Right kidney (tissue), 1 donor: ENCODE results near the gene ASB13.

ENCODE experiments used
- DNase-seq: peaks from one replicate; pipeline ENCODE4 v3.0.0-alpha.2; 2016

The ASB13 gene

DNA sequence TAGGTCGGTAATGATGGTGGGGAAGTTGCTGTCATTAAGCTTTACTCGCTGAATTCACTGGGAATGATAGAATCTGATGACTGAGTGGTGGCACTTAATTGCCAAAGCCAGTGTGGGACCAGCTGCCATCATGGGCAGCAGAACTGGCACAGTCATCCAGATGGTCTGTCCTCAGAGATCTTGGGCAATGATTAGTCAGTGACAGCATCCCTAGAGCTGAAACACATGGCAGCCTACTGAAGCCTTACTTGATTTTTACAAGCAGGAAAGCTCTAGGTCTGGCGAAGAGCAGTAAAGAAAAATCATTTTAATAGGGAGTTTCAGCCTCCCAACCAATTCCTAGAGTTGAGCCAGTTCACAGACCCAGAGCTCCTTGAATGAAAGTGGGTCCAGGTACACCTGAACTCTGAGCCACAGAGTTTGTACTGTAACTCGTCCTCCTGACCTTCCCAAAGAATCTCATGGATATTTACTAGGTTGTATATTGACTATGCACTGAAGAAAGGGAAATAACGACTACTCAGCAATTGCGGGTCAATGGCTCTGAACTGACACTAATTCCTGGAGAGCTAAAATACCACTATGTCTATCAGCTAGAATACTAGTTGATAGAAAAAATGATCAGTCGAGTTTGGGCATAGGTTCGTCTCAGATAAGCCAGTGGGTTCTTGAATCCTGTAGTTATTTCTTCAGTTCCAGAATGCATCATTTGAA lies 4.4 kb upstream of the ASB13 start:
- DNase-seq, result no peak

DNA sequence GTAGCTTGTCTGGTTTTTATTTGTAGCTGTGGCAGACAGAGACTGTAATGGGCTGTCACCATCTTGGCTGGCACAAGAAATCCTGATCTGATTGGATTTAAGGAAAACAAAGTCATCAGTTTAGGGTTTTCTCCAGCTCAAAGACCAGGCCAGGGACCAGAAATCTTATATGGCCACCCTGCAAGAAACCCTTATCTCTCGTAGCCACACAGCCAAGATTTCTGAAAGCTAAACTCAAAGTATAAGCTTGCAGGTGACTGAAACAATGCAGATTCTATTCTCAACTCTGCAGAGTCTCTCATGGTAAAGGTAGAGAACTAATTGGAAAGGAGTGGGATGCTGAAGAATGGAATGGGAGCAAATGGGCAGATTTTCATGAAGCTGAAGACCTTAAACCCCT lies 3.2 kb upstream of the ASB13 start:
- DNase-seq, result no peak

DNA sequence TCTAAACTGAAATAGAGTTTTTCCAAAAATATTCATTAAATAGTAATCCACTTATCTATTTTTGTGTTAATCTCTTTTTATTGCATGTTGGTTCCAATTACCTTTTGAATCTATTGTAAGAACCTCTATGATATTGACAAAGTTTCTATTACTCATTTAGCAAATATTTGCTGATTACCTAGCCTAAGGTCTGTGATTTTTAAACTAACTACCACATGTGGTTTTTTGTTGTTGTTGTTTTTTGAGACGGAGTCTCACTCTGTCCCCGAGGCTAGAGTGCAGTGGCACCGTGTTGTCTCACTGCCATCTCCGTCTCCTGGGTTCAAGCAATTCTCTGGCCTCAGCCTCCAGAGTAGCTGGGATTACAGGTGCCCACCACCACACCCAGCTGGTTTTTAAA lies 2.0 kb upstream of the ASB13 start:
- DNase-seq, result no peak

DNA sequence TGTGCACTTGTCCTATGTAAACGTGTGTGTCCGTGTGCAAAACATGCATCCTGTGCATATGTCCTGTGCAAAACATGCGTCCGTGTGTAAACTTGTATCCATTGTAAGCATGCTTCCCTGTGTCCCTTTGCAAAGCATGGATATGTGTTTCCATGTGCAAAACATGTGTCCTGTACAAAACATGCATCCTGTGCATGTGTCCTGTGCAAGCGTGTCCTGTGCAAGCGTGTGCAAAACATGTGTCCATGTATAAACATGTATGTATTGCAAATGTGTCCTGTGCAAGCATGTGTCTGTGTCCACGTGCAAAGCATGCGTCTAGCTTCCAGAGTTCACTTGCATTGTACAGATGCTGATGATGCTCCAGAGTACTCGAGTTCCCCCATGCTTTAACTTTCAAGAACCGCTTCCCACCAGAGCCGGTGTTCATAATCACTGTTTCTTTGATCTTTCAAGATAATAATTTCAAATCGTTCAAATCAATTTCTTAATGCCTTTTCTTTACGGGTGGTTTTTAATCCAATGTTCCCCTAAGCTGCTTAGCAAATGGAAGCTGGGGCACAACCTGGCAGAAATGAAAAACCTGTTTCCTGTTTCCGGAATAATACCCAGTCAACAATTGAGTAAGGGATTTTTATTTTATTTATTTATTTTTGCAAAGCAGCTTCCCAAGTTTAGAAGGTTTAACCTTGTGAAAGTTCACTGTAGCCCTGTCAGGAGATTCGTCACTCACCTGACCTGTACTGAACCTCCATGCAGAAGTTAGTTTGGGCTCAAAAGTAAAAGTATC lies 641 bp upstream of the ASB13 start:
- no peak for DNase-seq

DNA sequence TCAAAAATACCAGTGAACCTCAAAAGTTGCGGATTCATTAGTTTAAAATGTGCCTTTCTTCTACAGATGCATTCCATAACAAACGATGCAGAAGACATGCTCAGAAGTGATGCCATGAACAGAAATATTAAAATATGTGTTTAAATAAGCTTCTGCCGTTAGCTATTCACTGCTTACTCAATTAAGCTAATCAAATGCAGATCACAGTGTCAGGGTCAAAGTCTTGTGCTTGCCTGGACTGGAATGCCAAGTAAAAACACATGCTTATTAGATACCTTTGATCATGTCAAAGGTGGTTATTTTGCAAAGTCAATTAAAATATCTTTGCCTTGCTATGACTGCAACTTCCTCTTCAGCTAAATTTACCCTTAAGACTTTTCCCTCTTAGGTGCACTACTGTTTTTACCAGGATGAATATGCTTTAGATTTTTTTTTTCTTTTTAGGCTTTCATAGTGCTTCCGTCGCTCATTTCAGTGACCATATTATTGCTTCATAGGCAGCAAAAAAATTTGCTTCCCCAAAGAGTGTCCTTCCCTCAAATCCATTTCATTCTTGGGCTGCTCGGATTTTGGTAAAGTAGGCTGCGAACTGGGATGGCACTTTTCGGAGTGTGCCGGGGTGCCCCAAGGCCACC lies 905 bp downstream of the ASB13 start:
- DNase-seq, result no peak

DNA sequence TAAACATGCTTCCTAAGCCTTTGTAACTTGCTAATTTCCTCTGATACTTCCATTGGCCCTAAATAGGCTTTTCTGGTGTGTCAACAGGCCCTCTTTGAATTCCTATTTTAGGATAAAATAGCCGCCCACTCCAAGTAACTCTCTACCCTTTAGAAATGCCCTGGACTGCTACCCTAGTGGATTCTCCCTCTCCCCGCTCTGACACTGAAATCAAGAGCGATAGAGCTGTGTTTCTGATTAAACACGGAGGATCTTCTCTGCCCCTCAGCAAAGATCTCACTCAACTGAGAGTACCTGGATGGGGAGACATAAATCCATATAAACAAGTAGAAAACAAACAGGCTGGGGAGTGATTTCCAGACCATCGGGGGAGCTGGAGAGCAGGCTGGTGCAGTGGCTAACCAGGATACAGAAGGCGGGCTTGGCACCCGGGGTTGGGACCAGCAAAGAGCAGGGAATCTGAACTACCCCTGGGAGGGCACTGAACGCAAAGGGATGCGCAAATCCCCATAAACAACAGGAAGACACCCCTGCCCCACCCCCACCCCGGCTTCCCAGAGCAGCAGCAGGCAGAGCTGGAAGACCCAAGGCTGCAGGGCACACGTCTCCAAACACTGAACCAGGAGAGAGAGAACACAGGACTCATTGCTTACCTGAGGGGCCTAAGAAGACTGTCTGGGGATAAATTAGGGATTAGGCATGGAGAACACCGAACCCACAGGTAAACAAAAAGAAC lies 2.5 kb downstream of the ASB13 start:
- no peak for DNase-seq

DNA sequence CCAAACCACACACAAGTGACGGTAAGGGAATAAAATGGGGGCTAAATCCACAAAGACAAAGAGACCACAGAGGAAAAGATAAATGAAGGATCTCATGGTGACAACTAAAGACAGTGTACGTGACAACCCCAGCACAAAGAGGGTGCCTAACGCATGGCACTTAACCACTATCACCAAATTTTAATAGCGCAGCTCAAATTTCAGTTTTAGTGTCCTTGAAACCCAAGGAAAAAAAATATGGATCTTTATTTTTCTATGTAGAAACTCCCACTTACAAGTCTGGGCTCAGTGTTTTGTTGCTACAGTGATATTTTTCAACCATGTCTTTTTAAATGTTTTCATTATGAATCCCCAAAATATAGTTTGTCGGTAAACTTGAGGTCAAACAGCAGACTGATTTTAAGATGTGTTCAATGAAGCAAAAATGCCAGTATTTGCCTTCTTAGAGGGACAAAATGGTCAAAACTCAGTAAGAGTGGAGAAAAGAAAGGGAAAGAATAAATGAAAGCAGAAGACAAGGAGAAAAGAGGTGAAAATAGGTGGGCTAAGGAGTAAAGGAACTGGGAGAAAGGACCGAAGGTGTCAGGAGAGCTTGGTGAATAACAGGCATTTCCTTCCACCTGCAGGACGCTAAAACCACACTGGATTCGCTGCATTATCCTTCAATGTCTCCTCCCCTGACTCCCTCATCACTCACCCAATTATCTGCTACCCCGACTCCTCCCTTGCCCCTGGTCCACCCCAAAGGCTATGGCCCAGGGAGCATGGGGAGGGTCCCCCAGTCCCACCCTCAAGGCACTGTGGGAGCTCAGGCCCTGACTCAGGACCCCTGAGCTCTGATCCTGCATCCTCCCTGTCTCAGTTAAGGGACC lies 3.5 kb downstream of the ASB13 start:
- no peak for DNase-seq

DNA sequence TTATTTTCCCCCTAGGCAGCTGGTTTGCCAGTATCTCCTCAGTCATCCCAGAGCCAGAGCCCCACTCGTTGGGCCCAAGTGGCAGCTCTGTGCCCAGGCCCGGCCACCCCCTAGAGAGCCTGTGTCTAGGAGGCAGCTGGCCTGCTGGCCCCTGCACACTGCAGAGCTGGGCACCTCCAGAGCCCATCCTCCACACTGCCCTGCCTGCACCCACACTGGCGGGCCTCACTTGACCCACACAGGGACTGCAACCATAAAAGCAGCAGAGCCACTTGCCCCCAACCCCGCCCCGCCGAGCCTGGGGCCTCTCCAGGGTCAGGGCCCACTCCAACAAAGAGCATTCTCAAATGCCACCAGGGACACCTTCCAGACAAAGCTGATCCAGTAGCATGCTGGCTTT lies 5.4 kb downstream of the ASB13 start:
- no peak for DNase-seq

DNA sequence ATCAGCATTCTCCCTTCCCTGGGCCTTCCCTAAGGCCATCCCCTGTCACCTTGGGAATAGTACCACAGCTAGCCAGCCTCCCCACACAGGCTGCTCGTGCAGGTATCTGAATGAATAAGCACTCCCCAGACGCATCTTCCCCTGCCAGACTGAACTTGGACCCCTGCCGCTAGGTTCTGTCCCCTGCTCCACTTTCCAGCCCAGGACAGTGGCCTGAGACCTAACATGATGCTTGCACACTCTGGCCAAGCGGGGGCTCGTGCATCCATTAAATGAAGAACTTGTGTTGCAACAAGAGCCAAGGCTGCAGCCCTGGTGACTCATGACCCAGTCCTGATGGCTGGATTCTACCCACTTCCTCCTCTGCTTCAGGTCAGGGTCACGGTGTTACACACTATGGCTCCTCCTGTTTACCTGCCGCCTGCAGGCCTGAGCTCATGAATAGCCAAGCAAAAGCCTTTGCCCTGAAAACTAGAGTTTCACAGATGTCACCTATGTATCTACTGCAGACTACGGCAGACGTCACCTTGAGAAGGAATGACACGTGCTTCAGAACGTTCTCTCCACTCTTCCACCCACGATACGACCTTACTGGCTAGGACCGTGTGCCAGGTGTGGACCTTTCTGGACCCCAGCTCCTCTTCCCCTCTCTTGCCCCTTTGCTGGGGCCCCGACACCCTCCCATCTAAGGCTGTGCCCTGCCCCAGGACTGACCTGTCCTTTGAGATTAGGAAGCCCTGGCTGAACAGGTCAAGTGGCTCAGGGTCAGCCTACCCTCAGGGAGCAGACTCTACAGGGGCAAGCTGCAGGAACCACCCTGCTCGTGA lies 6.5 kb downstream of the ASB13 start:
- DNase-seq, result no peak

DNA sequence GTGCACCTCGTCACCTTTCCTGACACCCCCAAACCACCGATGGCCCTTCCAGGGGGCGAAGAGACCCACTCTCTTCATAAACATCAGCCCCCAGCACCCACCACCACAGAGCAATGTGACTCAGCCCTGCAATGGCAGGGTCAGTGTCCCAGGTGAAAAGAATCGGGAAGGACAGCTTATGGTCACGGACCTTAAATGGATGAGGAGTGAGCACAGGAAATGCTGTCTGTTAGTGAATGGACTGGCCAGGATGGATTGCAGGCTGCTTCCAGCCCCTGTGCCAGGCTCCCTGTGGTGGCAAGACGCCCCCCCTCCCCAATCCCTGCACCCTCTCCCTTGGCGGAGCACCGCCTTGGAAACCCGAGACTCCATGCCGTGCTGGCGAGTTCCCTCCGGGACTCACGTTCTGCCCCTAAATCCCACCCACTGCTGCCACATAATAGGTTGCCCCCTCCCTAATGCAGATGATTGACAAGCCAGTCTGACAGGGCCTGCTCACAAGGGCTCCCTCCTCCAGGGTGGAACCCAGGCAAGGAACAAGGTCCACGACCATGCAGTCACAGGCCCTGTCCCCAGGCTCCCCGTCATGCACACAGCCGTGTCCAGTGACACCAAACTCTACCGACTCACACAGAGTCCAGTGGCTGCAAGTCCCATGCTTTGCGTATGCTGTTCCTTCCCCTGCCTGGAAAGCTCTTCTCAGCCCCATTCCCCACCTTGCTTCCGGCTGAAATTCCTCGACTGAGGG lies 7.3 kb downstream of the ASB13 start:
- DNase-seq, result no peak

DNA sequence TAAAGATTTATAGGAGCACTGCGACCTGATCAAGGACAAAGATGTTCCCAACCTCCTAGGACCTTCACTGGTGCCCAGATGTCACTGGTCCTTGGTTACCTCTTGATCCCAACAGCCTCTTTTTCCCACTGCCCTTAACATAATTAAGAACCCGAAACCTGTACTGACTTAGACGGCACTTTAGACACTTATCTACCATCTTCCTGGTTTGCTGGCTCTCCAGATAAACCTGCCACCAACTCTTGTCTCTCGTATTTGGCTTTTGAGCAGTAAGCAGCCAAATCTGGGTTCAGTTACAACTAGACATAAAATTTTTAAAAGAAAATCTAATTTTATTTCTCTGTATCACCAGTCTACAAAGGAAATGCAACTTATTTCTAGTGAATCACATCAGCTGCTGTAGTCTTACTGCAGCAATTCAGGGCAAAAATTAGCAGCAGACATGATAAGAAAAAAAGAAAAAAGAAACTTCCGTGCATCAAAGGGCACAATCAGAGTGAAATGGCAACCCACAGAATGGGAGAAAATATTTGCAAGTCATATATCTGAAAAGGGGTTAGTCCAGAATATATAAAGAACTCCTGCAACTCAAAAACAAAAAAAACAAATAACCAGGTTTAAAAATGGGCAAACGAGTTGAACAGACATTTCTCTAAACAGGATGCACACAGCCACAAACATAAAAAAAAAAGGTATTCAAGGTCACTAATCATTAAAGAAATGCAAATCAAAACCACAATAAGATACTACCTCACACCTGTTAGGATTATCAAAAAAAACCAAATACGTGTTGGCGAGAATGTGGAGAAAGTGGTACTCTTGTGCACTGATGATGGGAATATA lies 9.4 kb downstream of the ASB13 start:
- DNase-seq, result no peak

DNA sequence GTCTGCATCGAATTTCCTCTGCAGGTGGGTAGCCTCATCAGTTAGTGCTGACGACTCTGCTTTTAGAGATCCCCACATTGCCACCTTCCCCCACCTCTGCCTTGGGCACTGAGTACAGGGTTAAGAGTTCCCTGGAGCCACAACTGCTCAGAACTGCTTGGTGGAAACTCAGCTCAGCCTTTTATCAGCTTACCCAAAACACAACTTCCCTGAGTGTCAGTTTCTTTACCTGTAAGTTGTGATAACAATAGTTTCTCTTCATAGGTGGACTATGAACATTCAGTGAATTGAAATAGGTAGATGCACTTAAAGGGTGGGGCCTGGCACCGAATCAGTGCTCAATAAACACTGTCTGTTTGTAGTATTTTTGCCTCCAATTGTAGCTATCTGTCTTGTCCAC lies 11.3 kb downstream of the ASB13 start:
- DNase-seq, result no peak

DNA sequence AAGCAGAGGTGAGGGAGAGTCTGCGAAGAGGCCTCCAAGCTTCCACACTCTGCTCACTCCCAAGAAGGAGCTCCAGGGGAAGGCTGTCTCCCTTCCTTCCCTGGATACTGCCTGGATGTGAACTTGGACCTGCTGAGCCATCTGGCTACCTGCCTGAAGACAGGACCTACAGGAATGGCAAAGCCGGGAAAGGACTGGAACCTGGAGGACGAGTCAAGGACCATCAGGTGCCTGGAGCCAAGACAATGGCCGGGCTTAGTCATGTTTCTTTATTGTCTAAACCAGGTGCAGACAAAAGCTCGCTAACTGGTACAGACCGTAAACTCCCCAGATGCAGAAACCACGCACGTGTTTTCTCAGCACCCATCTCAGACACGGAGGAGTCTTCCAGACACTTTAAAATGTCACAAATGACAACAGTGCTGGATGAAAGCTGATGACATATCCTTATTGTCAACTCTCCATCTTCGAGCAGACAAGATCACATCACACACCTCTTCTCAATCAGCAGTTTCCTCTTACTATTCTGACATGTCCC lies 12.1 kb downstream of the ASB13 start:
- DNase-seq, result no peak

DNA sequence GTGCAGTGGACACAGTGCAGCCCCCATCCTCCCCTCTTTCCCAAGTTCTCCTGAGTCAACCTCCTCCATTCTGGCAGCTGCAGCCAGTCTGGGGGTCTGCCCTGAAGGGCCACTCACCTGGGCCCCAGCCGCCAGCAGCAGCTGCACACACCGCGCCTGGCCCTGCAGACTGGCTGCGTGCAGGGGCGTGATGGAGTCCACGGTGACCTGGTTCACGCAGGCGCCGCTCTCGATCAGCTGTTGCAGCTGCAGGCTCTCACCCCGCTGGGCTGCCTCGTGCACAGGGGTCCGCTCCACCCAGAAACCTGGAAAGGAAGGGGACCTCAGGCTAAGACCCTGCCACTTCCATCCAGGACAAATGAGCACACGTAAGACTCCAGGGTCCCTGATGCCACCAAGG lies 13.6 kb downstream of the ASB13 start:
- DNase-seq, result no peak

DNA sequence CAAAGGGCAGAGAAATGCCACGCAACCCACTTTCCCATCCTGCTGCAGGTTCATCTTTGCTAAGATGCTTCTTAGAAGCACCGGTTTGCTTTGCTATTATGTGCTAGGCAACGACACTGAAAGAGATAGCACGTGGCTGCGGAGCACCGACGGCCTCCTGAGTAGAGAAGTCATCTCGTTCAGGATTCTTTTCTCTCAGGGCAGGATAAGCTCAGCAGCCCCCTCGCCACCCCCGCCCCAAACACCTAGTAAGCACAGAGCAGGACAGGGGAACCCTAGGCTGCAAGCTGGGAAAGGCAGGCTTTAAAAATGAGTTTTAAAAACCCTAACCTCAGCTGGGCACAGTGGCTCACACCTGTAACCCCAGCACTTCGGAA lies 15.0 kb downstream of the ASB13 start:
- no peak for DNase-seq

DNA sequence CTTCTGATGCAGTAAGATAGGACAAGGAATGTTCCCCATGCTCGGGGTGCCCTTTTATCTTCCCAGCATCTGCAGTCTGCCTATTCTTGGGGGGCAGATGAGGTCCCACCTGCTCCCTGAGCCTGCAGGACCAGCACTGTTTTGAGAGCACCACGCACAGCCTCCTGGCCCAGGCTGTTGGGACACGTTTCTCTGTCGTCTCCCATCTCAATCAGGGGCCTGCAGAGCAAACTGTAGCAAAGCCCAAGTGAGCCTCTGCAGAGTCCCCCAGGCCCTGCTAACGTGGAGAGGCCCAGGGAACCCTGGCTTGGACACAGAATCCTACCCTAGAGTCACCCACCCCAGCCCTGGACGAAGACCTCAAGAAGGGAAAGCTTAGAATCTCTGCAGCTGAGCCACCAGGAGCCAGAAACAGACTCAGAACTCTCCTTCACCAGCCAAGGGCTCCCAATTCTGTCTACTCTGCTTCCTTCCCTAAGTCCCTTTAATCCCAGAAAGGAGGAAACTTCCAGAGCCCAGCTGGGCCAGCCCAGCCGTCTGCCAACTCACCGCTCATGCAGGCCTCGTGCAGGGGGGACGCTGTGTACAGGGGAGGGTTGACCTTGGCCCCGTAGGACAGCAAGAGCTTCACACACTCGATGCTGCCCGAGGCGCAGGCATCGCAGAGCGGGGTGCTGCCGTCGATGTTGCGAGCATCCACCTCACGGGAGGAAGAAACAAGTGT lies 15.6 kb downstream of the ASB13 start:
- no peak for DNase-seq

DNA sequence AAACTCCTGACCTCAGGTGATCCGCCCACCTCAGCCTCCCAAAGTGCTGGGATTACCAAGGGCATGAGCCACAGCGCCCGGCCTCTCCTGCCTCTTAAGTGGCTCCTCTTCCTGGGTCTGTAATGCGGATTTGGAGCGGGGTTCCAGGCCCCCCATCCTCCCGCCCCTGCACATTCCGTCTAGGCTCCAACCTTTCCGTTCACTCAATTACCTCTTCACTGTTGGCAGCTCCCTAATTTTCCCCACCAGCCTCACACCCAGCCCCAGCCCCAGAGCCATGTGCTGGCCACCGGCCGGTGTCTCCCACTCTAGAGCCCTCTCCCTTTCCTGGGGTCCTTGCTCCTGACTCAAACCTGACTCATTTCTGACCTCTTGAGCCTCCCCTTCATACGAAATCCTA lies 16.6 kb downstream of the ASB13 start:
- DNase-seq, result no peak
